Hematopoietic multipotent progenitor cell treated with erythropoietin and hydrocortisone succinate and interleukin-3 and kit ligand, for 15 days (in vitro differentiated cells): ENCODE data around the gene RAB42.
A peak's percentile ranks its signal among the peaks of the same experiment; 100 is the strongest.
"Not testable (repeated sequence)": the region's sequence is repeated elsewhere in the genome, so short reads cannot be mapped to it uniquely, and the experiment has no call there.

Experiments
- DNase-seq: peaks from one replicate; pipeline ENCODE4 v3.0.0-alpha.2; 2015; ENCODE audit warnings: low spot score

Gene RAB42

GRCh38 chr1:28591708-28592320, at the start of gene RAB42:
Gene RAB42, plus strand, starts transcription at chr1:28592265. Its CDS starts 247 bp downstream, at chr1:28592512.
- no peak for DNase-seq

- no peak for DNase-seq
These were observed 46.8 kb upstream of the RAB42 start for GRCh38 chr1:28545246-28545628.

- DNase-seq = no peak
These were observed 43.7 kb upstream of the RAB42 start for GRCh38 chr1:28548318-28548717.

GRCh38 chr1:28551381-28551780, 40.7 kb upstream of the RAB42 start:
- DNase-seq = no peak

- peak; percentile 98 for DNase-seq
These were observed 39.1 kb upstream of the RAB42 start, which contains the start of gene TRNAU1AP for GRCh38 chr1:28552758-28553663. Gene TRNAU1AP, plus strand, starts transcription at chr1:28553085. Its CDS starts 26 bp downstream, at chr1:28553111.

GRCh38 chr1:28560886-28561285, 31.2 kb upstream of the RAB42 start:
- DNase-seq = no peak

GRCh38 chr1:28564310-28564709, 27.8 kb upstream of the RAB42 start:
- DNase-seq = no peak

GRCh38 chr1:28565040-28565439, 27.0 kb upstream of the RAB42 start:
- DNase-seq = no peak

GRCh38 chr1:28565726-28566125, 26.3 kb upstream of the RAB42 start:
- DNase-seq = no peak

GRCh38 chr1:28566931-28567330, 25.1 kb upstream of the RAB42 start:
- DNase-seq = no peak

GRCh38 chr1:28571911-28572310, 20.2 kb upstream of the RAB42 start:
- DNase-seq = no peak

- DNase-seq = not testable (repeated sequence)
These were observed 19.2 kb upstream of the RAB42 start for GRCh38 chr1:28572891-28573290.

GRCh38 chr1:28573564-28573963, 18.5 kb upstream of the RAB42 start:
- no peak for DNase-seq

- no peak for DNase-seq
These were observed 14.9 kb upstream of the RAB42 start for GRCh38 chr1:28577052-28577678.

GRCh38 chr1:28577738-28578536, 14.1 kb upstream of the RAB42 start:
- no peak for DNase-seq

GRCh38 chr1:28578696-28579218, 13.3 kb upstream of the RAB42 start:
- DNase-seq = no peak

GRCh38 chr1:28579401-28579800, 12.7 kb upstream of the RAB42 start:
- no peak for DNase-seq

- peak; percentile 50 for DNase-seq
These were observed 11.1 kb upstream of the RAB42 start for GRCh38 chr1:28580722-28581530.

- peak; percentile 93 for DNase-seq
These were observed 10.4 kb upstream of the RAB42 start for GRCh38 chr1:28581531-28582247.

GRCh38 chr1:28582248-28582615, 9.8 kb upstream of the RAB42 start:
- no peak for DNase-seq
